Measurements from ENCODE around the gene ALDH3A2. TPM values are rescaled to one million over a fixed set of nuclear protein-coding genes. Genes with fewer than 3 reads are reported as not detected.
"Not testable (repeated sequence)": the region's sequence is repeated elsewhere in the genome, so short reads cannot be mapped to it uniquely, and the experiment has no call there.

Gene ALDH3A2
- total and polyA plus RNA-seq, 8 donors: 26.8 to 236 (median 106) TPM

DNA sequence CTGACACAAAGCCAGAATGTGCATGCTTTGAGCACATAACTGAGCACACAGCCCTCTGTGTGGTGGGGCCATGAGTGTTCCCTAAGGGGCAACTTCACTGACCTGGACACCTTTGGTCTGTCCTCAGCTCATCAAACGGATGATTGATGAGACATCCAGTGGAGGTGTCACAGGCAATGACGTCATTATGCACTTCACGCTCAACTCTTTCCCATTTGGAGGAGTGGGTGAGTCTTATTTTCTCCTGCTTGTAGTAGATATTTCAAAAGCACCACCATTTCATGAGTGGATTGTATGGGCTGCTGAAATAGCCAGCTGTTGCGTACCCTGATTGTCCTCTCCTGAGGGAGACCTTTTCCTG is 16.2 kb downstream of the ALDH3A2 start:
- peaks cover 13 to 83% (median 78%) of the 10 kb centered on the region in 4 donors for H3K36me3 ChIP-seq
- no peak overlapping the region for H3K4me3 ChIP-seq
- no peak for DNase-seq
- 89 to 98% (median 95%) methylated on average over 4 of the region's 4 CpGs for WGBS, 5 donors
- intact Hi-C loops (cut with DNase I; ENCODE audit: low total_unique reads): no loop called here
- TF ChIP-seq POLR2AphosphoS5 (IDR thresholded peaks at IDR 0.05) (no peak), EP300 (IDR thresholded peaks at IDR 0.05) (no peak), POLR2A (IDR thresholded peaks at IDR 0.05) (no peak), CTCF (IDR thresholded peaks at IDR 0.05) (no peak)
- H3K27ac ChIP-seq: no peak overlapping the region
- H3K9me3 ChIP-seq: no peaks in the 10 kb centered on the region
- peaks cover 5 to 19% (median 6%) of the 10 kb centered on the region in 4 donors for H3K4me1 ChIP-seq
- no peaks in the 10 kb centered on the region for H3K27me3 ChIP-seq

- H3K27ac ChIP-seq; DNase-seq; intact Hi-C loops (cut with DNase I; ENCODE audit: low total_unique reads); H3K27me3 ChIP-seq; H3K4me3 ChIP-seq; H3K9me3 ChIP-seq: not testable (repeated sequence)
- peaks cover 3 to 85% (median 71%) of the 10 kb centered on the region in 4 donors for H3K36me3 ChIP-seq
- H3K4me1 ChIP-seq: peaks cover 9 to 42% (median 32%) of the 10 kb centered on the region in 4 donors
- WGBS, 5 donors: 90 to 99% (median 98%) methylated on average over 7 of the region's 7 CpGs
Measured at GRCh38 chr17:19669680-19670079, 21.1 kb downstream of the ALDH3A2 start.

DNA sequence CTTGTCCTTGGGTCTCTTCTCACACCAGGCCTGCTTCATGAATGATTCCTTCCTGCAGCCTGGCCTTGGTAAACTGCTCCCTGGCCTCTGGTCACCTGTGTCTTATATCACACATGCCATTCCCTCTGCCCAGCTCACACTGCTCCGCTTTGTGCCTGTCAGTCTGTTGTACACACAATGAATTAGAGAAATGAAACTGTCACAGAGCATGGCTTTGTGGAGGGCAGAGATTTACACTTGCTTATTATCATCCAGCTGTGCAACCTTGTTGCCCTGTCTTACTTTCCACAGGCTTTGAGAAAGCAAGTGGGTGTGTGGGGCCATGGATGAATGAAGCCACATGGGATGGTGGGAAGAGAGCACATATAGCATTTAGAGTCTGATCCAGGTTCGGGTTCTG is 22.4 kb downstream of the ALDH3A2 start:
- Histone ChIP-seq H3K27me3 (no peaks in the 10 kb centered on the region), H3K27ac (peak overlapping the region in 2 of 5 donors; percentile 57 to 76), H3K36me3 (peaks cover 3 to 81% (median 68%) of the 10 kb centered on the region in 4 donors), H3K4me1 (peaks cover 9 to 48% (median 32%) of the 10 kb centered on the region in 4 donors), H3K9me3 (no peaks in the 10 kb centered on the region), H3K4me3 (no peak overlapping the region)
- TF ChIP-seq EP300 (IDR thresholded peaks at IDR 0.05): no peak
- no peak for TF ChIP-seq POLR2AphosphoS5 (IDR thresholded peaks at IDR 0.05)
- TF ChIP-seq POLR2A (IDR thresholded peaks at IDR 0.05): no peak
- no peak for TF ChIP-seq CTCF (IDR thresholded peaks at IDR 0.05)
- 71 to 93% (median 87%) methylated on average over 2 of the region's 2 CpGs for WGBS, 5 donors
- no peak for DNase-seq
- intact Hi-C loops (cut with DNase I; ENCODE audit: low total_unique reads): no loop called here

- TF ChIP-seq EP300 (IDR thresholded peaks at IDR 0.05) (no peak), POLR2A (IDR thresholded peaks at IDR 0.05) (no peak), POLR2AphosphoS5 (IDR thresholded peaks at IDR 0.05) (no peak), CTCF (IDR thresholded peaks at IDR 0.05) (no peak)
- Histone ChIP-seq H3K27me3 (no peaks in the 10 kb centered on the region), H3K4me3 (no peak overlapping the region), H3K36me3 (peaks cover 3 to 81% (median 68%) of the 10 kb centered on the region in 4 donors), H3K9me3 (no peaks in the 10 kb centered on the region), H3K27ac (peak overlapping the region in 3 of 5 donors; percentile 57 to 76 (median 60)), H3K4me1 (peaks cover 9 to 48% (median 32%) of the 10 kb centered on the region in 4 donors)
- intact Hi-C loops (cut with DNase I; ENCODE audit: low total_unique reads): no loop called here
- WGBS, 5 donors: 61 to 85% (median 65%) methylated on average over 4 of the region's 4 CpGs
- DNase-seq: no peak
Measured at GRCh38 chr17:19671433-19671832, 22.9 kb downstream of the ALDH3A2 start.

DNA sequence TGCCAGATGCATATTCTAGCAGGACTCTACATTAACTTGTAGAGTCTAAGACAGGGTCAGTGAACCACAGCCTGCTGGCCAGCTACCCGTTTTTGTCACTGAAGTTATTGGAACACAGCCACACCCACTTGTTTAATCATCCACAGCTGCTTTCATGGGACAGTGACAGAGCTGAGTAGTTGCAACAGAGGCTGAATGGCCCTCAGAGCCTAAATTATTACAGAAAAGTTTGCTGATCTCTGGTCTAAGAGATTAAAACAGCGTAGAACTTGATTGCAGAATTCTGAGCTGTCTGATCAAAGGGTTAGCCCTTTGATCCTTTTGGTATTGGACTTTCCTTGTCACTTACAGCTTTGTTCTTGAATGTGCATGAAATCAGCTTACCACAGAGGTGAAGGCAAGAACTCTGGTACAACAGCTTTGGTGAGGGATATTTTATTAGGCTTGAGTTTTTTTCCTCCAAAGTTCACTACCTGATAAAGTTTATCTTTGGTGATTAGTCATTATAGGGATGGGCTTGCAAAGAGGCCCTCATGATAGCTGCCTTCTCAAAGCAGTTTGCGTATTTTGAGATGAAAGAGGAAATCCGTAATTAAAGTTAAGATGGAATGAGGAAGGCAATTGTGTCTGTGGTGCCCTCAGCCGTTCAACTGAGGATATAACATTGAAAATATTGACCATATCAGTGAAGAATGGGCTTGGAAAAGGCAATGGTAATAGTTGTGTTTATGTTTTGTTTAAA is 23.6 kb downstream of the ALDH3A2 start:
- Histone ChIP-seq H3K4me1 (peaks cover 9 to 48% (median 32%) of the 10 kb centered on the region in 4 donors), H3K4me3 (no peak overlapping the region), H3K9me3 (no peaks in the 10 kb centered on the region), H3K27ac (peak overlapping the region; percentile 22 to 76 (median 60)), H3K36me3 (peaks cover 3 to 84% (median 69%) of the 10 kb centered on the region in 4 donors), H3K27me3 (no peaks in the 10 kb centered on the region)
- intact Hi-C loops (cut with DNase I; ENCODE audit: low total_unique reads): no loop called here
- WGBS, 5 donors: 21 to 55% (median 35%) methylated on average over 5 of the region's 5 CpGs
- DNase-seq: peak; percentile 53 to 62
- peak in 1 of 3 donors; percentile 19 for TF ChIP-seq POLR2AphosphoS5 (IDR thresholded peaks at IDR 0.05)
- no peak for TF ChIP-seq EP300 (IDR thresholded peaks at IDR 0.05)
- no peak for TF ChIP-seq POLR2A (IDR thresholded peaks at IDR 0.05)
- TF ChIP-seq CTCF (IDR thresholded peaks at IDR 0.05): no peak

Measured in stomach (tissue), 9 donors.